C4-2B (cell line): Measurements from ENCODE around the gene MAPK8IP2.

Experiments used
- CTCF ChIP-seq: fragments of 450-650 bp; conservative IDR thresholded peaks from 2 replicates; pipeline ENCODE4 v1.5.1; 2017; ENCODE audit warnings: mild to moderate bottlenecking
- ZFX ChIP-seq: fragments of 450-650 bp; IDR thresholded peaks from 2 replicates; pipeline ENCODE4 v1.6.1; 2017

GRCh38 chr22:50563413-50564160, 37.0 kb upstream of the MAPK8IP2 start:
- TF ChIP-seq CTCF (no peak), ZFX (no peak)
